ENCODE data around the gene AK5.

DNA sequence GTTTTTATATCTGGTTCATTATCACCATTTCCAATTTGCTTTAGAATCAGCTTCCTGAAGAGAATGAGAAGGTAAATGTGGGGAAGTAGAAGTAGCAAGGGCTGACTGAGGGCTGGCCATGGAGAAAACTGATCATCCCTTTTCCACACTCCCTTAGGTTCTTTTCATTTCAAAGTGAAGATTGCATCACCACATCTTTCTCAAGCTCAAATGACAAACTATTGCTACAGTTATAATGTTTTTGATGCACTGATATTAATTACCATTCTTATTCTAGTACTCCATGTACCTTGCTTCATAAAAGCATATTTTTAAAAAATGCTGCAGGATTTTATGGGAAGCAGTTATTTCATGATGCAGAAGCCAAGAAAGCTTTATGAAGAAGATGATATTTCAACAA lies 7.9 kb upstream of the AK5 start:
- TF ChIP-seq, protein P1, sequence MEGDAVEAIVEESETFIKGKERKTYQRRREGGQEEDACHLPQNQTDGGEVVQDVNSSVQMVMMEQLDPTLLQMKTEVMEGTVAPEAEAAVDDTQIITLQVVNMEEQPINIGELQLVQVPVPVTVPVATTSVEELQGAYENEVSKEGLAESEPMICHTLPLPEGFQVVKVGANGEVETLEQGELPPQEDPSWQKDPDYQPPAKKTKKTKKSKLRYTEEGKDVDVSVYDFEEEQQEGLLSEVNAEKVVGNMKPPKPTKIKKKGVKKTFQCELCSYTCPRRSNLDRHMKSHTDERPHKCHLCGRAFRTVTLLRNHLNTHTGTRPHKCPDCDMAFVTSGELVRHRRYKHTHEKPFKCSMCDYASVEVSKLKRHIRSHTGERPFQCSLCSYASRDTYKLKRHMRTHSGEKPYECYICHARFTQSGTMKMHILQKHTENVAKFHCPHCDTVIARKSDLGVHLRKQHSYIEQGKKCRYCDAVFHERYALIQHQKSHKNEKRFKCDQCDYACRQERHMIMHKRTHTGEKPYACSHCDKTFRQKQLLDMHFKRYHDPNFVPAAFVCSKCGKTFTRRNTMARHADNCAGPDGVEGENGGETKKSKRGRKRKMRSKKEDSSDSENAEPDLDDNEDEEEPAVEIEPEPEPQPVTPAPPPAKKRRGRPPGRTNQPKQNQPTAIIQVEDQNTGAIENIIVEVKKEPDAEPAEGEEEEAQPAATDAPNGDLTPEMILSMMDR (IDR thresholded peaks at IDR 0.05), result no peak
- no peak for TF ChIP-seq EZH2 (IDR thresholded peaks at IDR 0.05; ENCODE audit: borderline replicate concordance, insufficient read depth, low read depth, low read length, poor library complexity, severe bottlenecking)

Data from B cell (primary cell).